GM12878 (cell line): Measurements from ENCODE around the gene EMILIN2. TPM values are rescaled to one million over a fixed set of nuclear protein-coding genes. Genes with fewer than 3 reads are reported as not detected.
A peak's percentile ranks its signal among the peaks of the same experiment; 100 is the strongest.

Experiments used
- ATAC-seq: fragments of 200-7000 bp; cut with Tn5 transposase; 3 replicates; pipeline ENCODE4 v1.9.1; 2020; ENCODE audit warnings: mild to moderate bottlenecking, moderate library complexity
- BruUV-seq: library from RNA; stranded (reverse); fragments of 400-500 nt; replicated peaks from 2 replicates; lab custom pipeline; 2021; lab: Mats Ljungman, UMichigan
- CTCF ChIA-PET: fragments of 300-600 bp; sonication (Branson Sonifier 250); formaldehyde crosslinking; extraction: SDS; loops from one replicate; lab custom pipeline; 2021; ENCODE audit warnings: inconsistent platforms; lab: Yijun Ruan, JAX
- POLR2A ChIA-PET: fragments of 350-600 bp; formaldehyde crosslinking; extraction: SDS; loops from one replicate; lab custom pipeline; 2021; ENCODE audit warnings: inconsistent platforms; lab: Charles Lee
- RAD21 ChIA-PET: fragments of 300-600 bp; sonication (Branson Sonifier 250); formaldehyde crosslinking; loops from one replicate; lab custom pipeline; 2023; ENCODE audit warnings: antibody characterized with exemption; ENCODE audit not compliant: unreplicated experiment; lab: Charles Lee
- SMC1A ChIA-PET: fragments of 300-600 bp; sonication (Branson Sonifier 250); formaldehyde crosslinking; loops from one replicate; lab custom pipeline; 2023; ENCODE audit not compliant: unreplicated experiment, uncharacterized antibody; lab: Charles Lee
- DNase-seq: peaks from one replicate; pipeline ENCODE4 v3.0.0-alpha.2; 2011; ENCODE audit warnings: low read depth, low spot score
- FAIRE-seq: peaks from 3 replicates; lab custom pipeline; 2011; peaks lifted over from hg19 to GRCh38; lab: Jason Lieb, UNC
- H2AFZ ChIP-seq: 2 replicates; pipeline ENCODE4 v1.6.0; 2011; ENCODE audit warnings: low read depth, low read length, control low read depth; ENCODE audit not compliant: control insufficient read depth
- H3K27ac ChIP-seq: 2 replicates; pipeline ENCODE4 v1.5.1; 2011; ENCODE audit warnings: control low read depth; ENCODE audit not compliant: control insufficient read depth, insufficient read depth
- H3K27me3 ChIP-seq, 2 experiments: replicated peaks in 1 of 2; 2 replicates each; pipeline versions ENCODE4 v1.6.0 to v1.6.1; 2011; ENCODE audit warnings: low read length in 1 of 2; ENCODE audit not compliant: control insufficient read depth in 2 of 2, insufficient read depth in 2 of 2
- H3K36me3 ChIP-seq, 2 experiments: 2 replicates each; pipeline ENCODE4 v1.5.1; 2011; ENCODE audit warnings: low read length in 1 of 2; ENCODE audit not compliant: control insufficient read depth in 2 of 2, insufficient read depth in 2 of 2
- H3K4me1 ChIP-seq: 2 replicates; pipeline ENCODE4 v1.6.1; 2011; ENCODE audit warnings: mild to moderate bottlenecking, low read length, moderate library complexity, mixed read lengths; ENCODE audit not compliant: control insufficient read depth, insufficient read depth
- H3K4me2 ChIP-seq: 2 replicates; pipeline ENCODE4 v1.6.0; 2011; ENCODE audit warnings: control low read depth; ENCODE audit not compliant: control insufficient read depth, insufficient read depth
- H3K4me3 ChIP-seq: fragments of 200-600 bp; sonication (generic); 2 replicates; pipeline ENCODE4 v1.5.1; 2016
- H3K79me2 ChIP-seq: 2 replicates; pipeline ENCODE4 v1.6.0; 2011; ENCODE audit warnings: low read length; ENCODE audit not compliant: control insufficient read depth, insufficient read depth
- H3K9ac ChIP-seq: 2 replicates; pipeline ENCODE4 v1.8.0; 2011; ENCODE audit warnings: low read length, control low read depth, mixed read lengths; ENCODE audit not compliant: control insufficient read depth, insufficient read depth
- H3K9me3 ChIP-seq: replicated peaks from 3 replicates; pipeline ENCODE4 v1.5.1; 2011; ENCODE audit warnings: mild to moderate bottlenecking, low read length; ENCODE audit not compliant: control insufficient read depth, insufficient read depth
- H4K20me1 ChIP-seq: 2 replicates; pipeline ENCODE4 v1.6.0; 2011; ENCODE audit not compliant: control insufficient read depth, insufficient read depth
- FOS ChIP-seq: IDR thresholded peaks from 3 replicates; pipeline ENCODE4 v1.6.1; 2011; ENCODE audit warnings: borderline replicate concordance; ENCODE audit not compliant: insufficient read length; ENCODE audit errors: extremely low read depth
- IRF4 ChIP-seq: IDR thresholded peaks from 2 replicates; pipeline ENCODE4 v1.6.1; 2011; ENCODE audit warnings: low read depth, low read length
- JUNB ChIP-seq: IDR thresholded peaks from 2 replicates; pipeline ENCODE4 v1.6.1; 2016; ENCODE audit warnings: antibody characterized with exemption, mild to moderate bottlenecking
- RELB ChIP-seq: fragments of 450-650 bp; IDR thresholded peaks from 2 replicates; pipeline ENCODE4 v1.6.1; 2017; ENCODE audit warnings: low read depth, mild to moderate bottlenecking, moderate library complexity
- SP1 ChIP-seq: IDR thresholded peaks from one replicate; pipeline ENCODE4 v1.6.1; 2011; ENCODE audit warnings: low read depth, low read length
- SPI1 ChIP-seq: IDR thresholded peaks from 2 replicates; pipeline ENCODE4 v1.6.1; 2011; ENCODE audit warnings: low read depth, mild to moderate bottlenecking, low read length, moderate library complexity, borderline replicate concordance; ENCODE audit not compliant: insufficient read depth
- TCF3 ChIP-seq: IDR thresholded peaks from 2 replicates; pipeline ENCODE4 v1.6.1; 2012; ENCODE audit warnings: low read depth, mild to moderate bottlenecking, low read length, borderline replicate concordance; ENCODE audit not compliant: insufficient read depth
- WRNIP1 ChIP-seq: IDR thresholded peaks from 2 replicates; pipeline ENCODE4 v1.6.1; 2011; ENCODE audit warnings: low read depth, low read length, improper control_type of control experiment, borderline replicate concordance
- YY1 ChIP-seq: IDR thresholded peaks from 2 replicates; pipeline ENCODE4 v1.6.1; 2011; ENCODE audit warnings: low read depth, mild to moderate bottlenecking, low read length
- ZNF384 ChIP-seq: IDR thresholded peaks from 2 replicates; pipeline ENCODE4 v1.6.1; 2012; ENCODE audit warnings: low read depth, mild to moderate bottlenecking, low read length, improper control_type of control experiment, borderline replicate concordance
- WGBS: methylation state at CpG from one replicate; pipeline ENCODE4 v1.1.6; 2016; ENCODE audit warnings: low lambda C conversion rate; ENCODE audit not compliant: insufficient replicate concordance, insufficient coverage; ENCODE audit errors: missing lambda C conversion rate; 5-methylcytosine and 5-hydroxymethylcytosine counted together
- in situ Hi-C: fragments of 300-500 bp; cut with MboI; formaldehyde crosslinking; loops from 9 replicates; pipeline ENCODE4 v1.14.3; 2018; ENCODE audit warnings: mixed read lengths
- intact Hi-C: fragments of 100-400 bp; cut with micrococcal nuclease; formaldehyde crosslinking; loops from one replicate; pipeline ENCODE4 v1.14.2; 2022; ENCODE audit not compliant: unreplicated experiment
- polyA plus RNA-seq, 11 experiments: library from polyadenylated mRNA; depleted of rRNA in 4 of 11; unstranded in 6 of 11; stranded (reverse) in 5 of 11; fragments of >200 nt; fragmentation: Nextera tagmentation in 4 of 11; fragmentation: Illumina TruSeq in 1 of 11; extraction: Ambion mirVana in 4 of 11; extraction: Trizol in 1 of 11; gene quantifications; 1 replicate in 1 of 11; 2 replicates in 10 of 11; pipeline versions ENCODE4 v1.2.1 to v1.2.3, GENCODE V29; 2011 to 2016; ENCODE audit warnings: inconsistent platforms in 2 of 11, missing spikeins in 2 of 11, low read depth in 1 of 11
- total RNA-seq, 4 experiments: library from RNA; depleted of rRNA in 3 of 4; stranded (reverse); fragments of >200 nt in 3 of 4; fragmentation: Illumina TruSeq in 1 of 4; extraction: Trizol in 1 of 4; gene quantifications; 2 replicates each; pipeline versions ENCODE4 v1.2.1 to v1.2.3, GENCODE V29; 2013 to 2021
- TF ChIP-seq, protein P1 (sequence below): fragments of 150-350 bp; IDR thresholded peaks from 2 replicates; pipeline ENCODE4 v1.6.1; 2016; ENCODE audit warnings: low read depth, low read length

EMILIN2 gene
- total and polyA plus RNA-seq, 10 of the 15 experiments (the other 5 are each of a cell fraction or from before 2014, with no cell fraction given) = 0.58 to 18.4 (median 5.9) TPM

DNA sequence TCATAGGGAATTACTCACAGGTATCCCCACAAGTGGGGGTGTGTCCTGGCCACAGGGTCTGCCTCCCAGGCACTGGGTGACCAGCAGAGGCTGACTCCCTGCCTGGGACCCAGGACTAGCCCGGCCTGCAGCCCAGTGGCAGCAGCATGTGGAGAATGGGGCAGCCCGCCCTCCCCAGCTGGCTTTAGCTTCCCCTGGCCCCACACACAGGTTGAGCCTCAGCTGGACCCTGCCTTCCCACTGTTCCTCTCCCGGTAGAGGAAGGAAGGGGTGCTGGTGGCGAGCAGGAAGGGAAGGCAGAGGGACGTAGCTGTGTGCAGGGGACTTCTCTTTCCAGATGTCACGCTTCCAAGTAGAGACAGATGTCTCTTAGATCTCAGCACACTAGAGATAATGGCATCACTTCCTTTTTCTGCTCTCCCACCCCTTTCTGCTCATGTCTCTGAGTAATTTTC lies 51.4 kb downstream of the EMILIN2 start:
- ChIA-PET CTCF (interaction anchor here (1.4 kb wide), 1 partner anchor 348 kb away, joined by 3 read pairs; no protein-coding TSS in a partner anchor), POLR2A (no interaction called here), SMC1A (no interaction called here), RAD21 (no interaction called here)
- Histone ChIP-seq H3K9ac (no peak overlapping the region), H3K27ac (no peak overlapping the region), H3K79me2 (no peaks in the 10 kb centered on the region), H3K4me3 (no peak overlapping the region), H4K20me1 (no peaks in the 10 kb centered on the region), H3K36me3 (no peaks in the 10 kb centered on the region), H3K4me1 (0 out of 2 replicates have a peak, but pooled peaks cover 3% of the 10 kb centered on the region), H3K9me3 (no peaks in the 10 kb centered on the region), H3K27me3 (no peaks in the 10 kb centered on the region; a peak in 1 of 4 replicates), H3K4me2 (peak overlapping the region; percentile 44), H2AFZ (peak overlapping the region; percentile 74)
- TF ChIP-seq YY1 (no peak), SPI1 (peak; percentile 62; the same call in 1 of the 2 replicates)
- ATAC-seq = peak; percentile 52
- 14% methylated on average over 6 of the region's 6 CpGs for WGBS
- in situ Hi-C loops = no loop called here
- no peak for FAIRE-seq
- no peak for DNase-seq
- BruUV-seq = no TSS peak
- intact Hi-C loops = no loop called here

- Histone ChIP-seq H2AFZ (no peak overlapping the region), H3K4me1 (0 out of 2 replicates have a peak, but pooled peaks cover 3% of the 10 kb centered on the region), H3K9me3 (no peaks in the 10 kb centered on the region), H3K27me3 (no peaks in the 10 kb centered on the region), H4K20me1 (no peaks in the 10 kb centered on the region), H3K9ac (no peak overlapping the region), H3K79me2 (peaks cover 2% of the 10 kb centered on the region; the same call in 1 of the 2 replicates), H3K36me3 (no peaks in the 10 kb centered on the region), H3K27ac (no peak overlapping the region), H3K4me2 (no peak overlapping the region), H3K4me3 (no peak overlapping the region)
- intact Hi-C loops (no loop called here), in situ Hi-C loops (no loop called here)
- ChIA-PET CTCF (no interaction called here), SMC1A (no interaction called here), RAD21 (no interaction called here), POLR2A (no interaction called here)
- DNase-seq (no peak), ATAC-seq (no peak), FAIRE-seq (no peak)
- no TSS peak for BruUV-seq
- WGBS = 35% methylated on average over 8 of the region's 8 CpGs
- TF ChIP-seq TCF3 = no peak
- TF ChIP-seq ZNF384 = no peak
- TF ChIP-seq, protein P1, sequence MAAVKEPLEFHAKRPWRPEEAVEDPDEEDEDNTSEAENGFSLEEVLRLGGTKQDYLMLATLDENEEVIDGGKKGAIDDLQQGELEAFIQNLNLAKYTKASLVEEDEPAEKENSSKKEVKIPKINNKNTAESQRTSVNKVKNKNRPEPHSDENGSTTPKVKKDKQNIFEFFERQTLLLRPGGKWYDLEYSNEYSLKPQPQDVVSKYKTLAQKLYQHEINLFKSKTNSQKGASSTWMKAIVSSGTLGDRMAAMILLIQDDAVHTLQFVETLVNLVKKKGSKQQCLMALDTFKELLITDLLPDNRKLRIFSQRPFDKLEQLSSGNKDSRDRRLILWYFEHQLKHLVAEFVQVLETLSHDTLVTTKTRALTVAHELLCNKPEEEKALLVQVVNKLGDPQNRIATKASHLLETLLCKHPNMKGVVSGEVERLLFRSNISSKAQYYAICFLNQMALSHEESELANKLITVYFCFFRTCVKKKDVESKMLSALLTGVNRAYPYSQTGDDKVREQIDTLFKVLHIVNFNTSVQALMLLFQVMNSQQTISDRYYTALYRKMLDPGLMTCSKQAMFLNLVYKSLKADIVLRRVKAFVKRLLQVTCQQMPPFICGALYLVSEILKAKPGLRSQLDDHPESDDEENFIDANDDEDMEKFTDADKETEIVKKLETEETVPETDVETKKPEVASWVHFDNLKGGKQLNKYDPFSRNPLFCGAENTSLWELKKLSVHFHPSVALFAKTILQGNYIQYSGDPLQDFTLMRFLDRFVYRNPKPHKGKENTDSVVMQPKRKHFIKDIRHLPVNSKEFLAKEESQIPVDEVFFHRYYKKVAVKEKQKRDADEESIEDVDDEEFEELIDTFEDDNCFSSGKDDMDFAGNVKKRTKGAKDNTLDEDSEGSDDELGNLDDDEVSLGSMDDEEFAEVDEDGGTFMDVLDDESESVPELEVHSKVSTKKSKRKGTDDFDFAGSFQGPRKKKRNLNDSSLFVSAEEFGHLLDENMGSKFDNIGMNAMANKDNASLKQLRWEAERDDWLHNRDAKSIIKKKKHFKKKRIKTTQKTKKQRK = no peak
- TF ChIP-seq RELB = no peak
- TF ChIP-seq FOS = no peak
- no peak for TF ChIP-seq JUNB
- no peak for TF ChIP-seq WRNIP1
- TF ChIP-seq YY1 = no peak
- no peak for TF ChIP-seq IRF4
- TF ChIP-seq SP1 = no peak
Measured at GRCh38 chr18:2900684-2901422, 54.0 kb downstream of the EMILIN2 start.
